ENCODE results near the gene ST7L. TPM values are rescaled to one million over a fixed set of nuclear protein-coding genes. Genes with fewer than 3 reads are reported as not detected.
A peak's percentile ranks its signal among the peaks of the same experiment; 100 is the strongest.

Gene ST7L
- total and polyA plus RNA-seq, 2 experiments from 2014 or later = 9.2 to 14.2 TPM

DNA sequence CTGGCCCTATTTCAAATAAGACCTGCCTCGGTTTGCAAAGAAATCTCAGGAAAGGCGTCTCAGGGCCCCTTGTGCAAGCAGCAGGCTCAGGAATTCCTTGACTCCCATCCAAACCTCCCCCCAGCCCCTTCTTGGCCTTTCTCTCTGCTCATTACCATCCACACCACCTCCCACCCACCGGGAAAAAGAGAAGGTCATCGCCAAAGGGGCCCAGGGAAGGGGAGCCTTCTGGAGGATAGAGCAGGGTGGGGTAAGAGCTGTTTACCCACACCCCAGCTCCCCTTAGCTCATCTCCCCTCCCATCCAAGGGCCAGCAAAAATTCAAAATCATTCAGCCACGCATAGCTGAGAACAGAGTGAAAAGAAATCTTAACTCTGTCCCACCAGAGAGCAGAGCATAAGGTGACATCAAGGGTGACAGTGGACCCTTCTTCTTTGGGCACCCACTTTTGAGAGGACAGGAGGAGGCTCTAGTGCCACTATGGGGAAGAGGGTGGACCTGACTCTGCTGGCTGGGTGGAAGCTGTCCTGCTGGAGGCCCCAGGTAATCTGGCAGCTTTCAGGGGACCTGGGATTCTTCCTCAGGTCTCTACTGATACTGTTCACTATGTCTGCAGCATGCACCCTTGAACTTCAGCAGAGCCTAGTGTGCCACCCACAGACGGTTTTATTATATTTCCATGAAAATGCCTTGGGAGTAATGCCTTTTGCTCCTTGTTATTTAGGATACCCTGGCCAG lies 114.1 kb downstream of the ST7L start:
- Histone ChIP-seq H3K9me3 (ENCODE audit: low read depth) (no peaks in the 10 kb centered on the region), H3K4me2 (peak overlapping the region; percentile 95), H4K20me1 (ENCODE audit: insufficient read depth, poor library complexity, severe bottlenecking) (no peaks in the 10 kb centered on the region), H3K79me2 (no peaks in the 10 kb centered on the region), H3K4me1 (ENCODE audit: insufficient read depth) (peaks cover 49% of the 10 kb centered on the region), H3K36me3 (replicated peaks; ENCODE audit: insufficient read depth, low read depth) (no peaks in the 10 kb centered on the region), H3K4me3 (no peak overlapping the region), H3K9me2 (replicated peaks; ENCODE audit: insufficient read depth) (no peaks in the 10 kb centered on the region), H3K27me3 (peaks cover 46% of the 10 kb centered on the region), H2AFZ (no peak overlapping the region), H3K27ac (peak overlapping the region; percentile 65)
- 41% methylated on average over 6 of the region's 6 CpGs for WGBS (ENCODE audit: low lambda C conversion rate, missing lambda C conversion rate)
- TF ChIP-seq EZH2phosphoT487 (IDR thresholded peaks at IDR 0.05; ENCODE audit: low read depth, severe bottlenecking, unreplicated experiment) = no peak
- TF ChIP-seq EZH2 (IDR thresholded peaks at IDR 0.05; ENCODE audit: borderline replicate concordance) = no peak
- TF ChIP-seq, protein P1, sequence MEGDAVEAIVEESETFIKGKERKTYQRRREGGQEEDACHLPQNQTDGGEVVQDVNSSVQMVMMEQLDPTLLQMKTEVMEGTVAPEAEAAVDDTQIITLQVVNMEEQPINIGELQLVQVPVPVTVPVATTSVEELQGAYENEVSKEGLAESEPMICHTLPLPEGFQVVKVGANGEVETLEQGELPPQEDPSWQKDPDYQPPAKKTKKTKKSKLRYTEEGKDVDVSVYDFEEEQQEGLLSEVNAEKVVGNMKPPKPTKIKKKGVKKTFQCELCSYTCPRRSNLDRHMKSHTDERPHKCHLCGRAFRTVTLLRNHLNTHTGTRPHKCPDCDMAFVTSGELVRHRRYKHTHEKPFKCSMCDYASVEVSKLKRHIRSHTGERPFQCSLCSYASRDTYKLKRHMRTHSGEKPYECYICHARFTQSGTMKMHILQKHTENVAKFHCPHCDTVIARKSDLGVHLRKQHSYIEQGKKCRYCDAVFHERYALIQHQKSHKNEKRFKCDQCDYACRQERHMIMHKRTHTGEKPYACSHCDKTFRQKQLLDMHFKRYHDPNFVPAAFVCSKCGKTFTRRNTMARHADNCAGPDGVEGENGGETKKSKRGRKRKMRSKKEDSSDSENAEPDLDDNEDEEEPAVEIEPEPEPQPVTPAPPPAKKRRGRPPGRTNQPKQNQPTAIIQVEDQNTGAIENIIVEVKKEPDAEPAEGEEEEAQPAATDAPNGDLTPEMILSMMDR (IDR thresholded peaks at IDR 0.05; ENCODE audit: poor library complexity) = no peak
- peak; percentile 25 for DNase-seq (ENCODE audit: low spot score)

- H3K9me2 ChIP-seq (replicated peaks; ENCODE audit: insufficient read depth) = no peaks in the 10 kb centered on the region
- H3K36me3 ChIP-seq (replicated peaks; ENCODE audit: insufficient read depth, low read depth) = no peaks in the 10 kb centered on the region
- H3K27me3 ChIP-seq = peaks cover 42% of the 10 kb centered on the region
- H2AFZ ChIP-seq = no peak overlapping the region
- peak overlapping the region; percentile 65 for H3K27ac ChIP-seq
- TF ChIP-seq, protein P1 (IDR thresholded peaks at IDR 0.05; ENCODE audit: poor library complexity) = no peak
- TF ChIP-seq EZH2phosphoT487 (IDR thresholded peaks at IDR 0.05; ENCODE audit: low read depth, severe bottlenecking, unreplicated experiment) = no peak
- TF ChIP-seq EZH2 (IDR thresholded peaks at IDR 0.05; ENCODE audit: borderline replicate concordance) = no peak
- WGBS (ENCODE audit: low lambda C conversion rate, missing lambda C conversion rate) = 46% methylated on average over 9 of the region's 11 CpGs
- H3K4me2 ChIP-seq = peak overlapping the region; percentile 95
- no peaks in the 10 kb centered on the region for H3K79me2 ChIP-seq
- no peaks in the 10 kb centered on the region for H4K20me1 ChIP-seq (ENCODE audit: insufficient read depth, poor library complexity, severe bottlenecking)
- peaks cover 48% of the 10 kb centered on the region for H3K4me1 ChIP-seq (ENCODE audit: insufficient read depth)
- H3K4me3 ChIP-seq = no peak overlapping the region
- no peaks in the 10 kb centered on the region for H3K9me3 ChIP-seq (ENCODE audit: low read depth)
- DNase-seq (ENCODE audit: low spot score) = peak; percentile 28
Measured at GRCh38 chr1:112504001-112504660, 114.8 kb downstream of the ST7L start.

GRCh38 chr1:112502826-112503225 lies 116.1 kb downstream of the ST7L start:
- TF ChIP-seq, protein P1 (IDR thresholded peaks at IDR 0.05; ENCODE audit: poor library complexity) = no peak
- no peak for TF ChIP-seq EZH2 (IDR thresholded peaks at IDR 0.05; ENCODE audit: borderline replicate concordance)
- no peak for TF ChIP-seq EZH2phosphoT487 (IDR thresholded peaks at IDR 0.05; ENCODE audit: low read depth, severe bottlenecking, unreplicated experiment)
- no peak for DNase-seq (ENCODE audit: low spot score)
- Histone ChIP-seq H3K27me3 (peaks cover 30% of the 10 kb centered on the region), H3K4me2 (peak overlapping the region; percentile 95), H4K20me1 (ENCODE audit: insufficient read depth, poor library complexity, severe bottlenecking) (no peaks in the 10 kb centered on the region), H2AFZ (no peak overlapping the region), H3K4me1 (ENCODE audit: insufficient read depth) (peaks cover 37% of the 10 kb centered on the region), H3K4me3 (no peak overlapping the region), H3K79me2 (no peaks in the 10 kb centered on the region), H3K9me3 (ENCODE audit: low read depth) (no peaks in the 10 kb centered on the region), H3K36me3 (replicated peaks; ENCODE audit: insufficient read depth, low read depth) (no peaks in the 10 kb centered on the region), H3K9me2 (replicated peaks; ENCODE audit: insufficient read depth) (no peaks in the 10 kb centered on the region), H3K27ac (no peak overlapping the region)
- WGBS (ENCODE audit: low lambda C conversion rate, missing lambda C conversion rate) = 61% methylated on average over 2 of the region's 2 CpGs
